HG02970 (cell line): Measurements from ENCODE around the gene SLC8A3.

ENCODE experiments used
- ATAC-seq: cut with Tn5 transposase; IDR thresholded peaks from one replicate; pipeline ENCODE4 v1.9.1; 2021; ENCODE audit warnings: mild to moderate bottlenecking, moderate library complexity, moderate number of reproducible peaks; ENCODE audit not compliant: unreplicated experiment, low FRiP score

The SLC8A3 gene

GRCh38 chr14:70123796-70124195, 65.0 kb downstream of the SLC8A3 start:
- no peak for ATAC-seq

GRCh38 chr14:70121521-70121920, 67.2 kb downstream of the SLC8A3 start:
- no peak for ATAC-seq

GRCh38 chr14:70118064-70118463, 70.7 kb downstream of the SLC8A3 start:
- no peak for ATAC-seq

- no peak for ATAC-seq
Observed at GRCh38 chr14:70116278-70116677, 72.5 kb downstream of the SLC8A3 start.

- no peak for ATAC-seq
Observed at GRCh38 chr14:70114621-70115156, 74.1 kb downstream of the SLC8A3 start.

- ATAC-seq, result no peak
Observed at GRCh38 chr14:70113211-70113610, 75.5 kb downstream of the SLC8A3 start.

GRCh38 chr14:70108419-70108818, 80.3 kb downstream of the SLC8A3 start:
- no peak for ATAC-seq

GRCh38 chr14:70107309-70107708, 81.4 kb downstream of the SLC8A3 start:
- ATAC-seq, result no peak

- no peak for ATAC-seq
Observed at GRCh38 chr14:70100071-70100470, 88.7 kb downstream of the SLC8A3 start.

GRCh38 chr14:70098250-70098809, 90.4 kb downstream of the SLC8A3 start:
- ATAC-seq, result no peak

GRCh38 chr14:70097576-70098249, 91.0 kb downstream of the SLC8A3 start:
- ATAC-seq, result no peak

- no peak for ATAC-seq
Observed at GRCh38 chr14:70096866-70097265, 91.9 kb downstream of the SLC8A3 start.

- ATAC-seq, result no peak
Observed at GRCh38 chr14:70094631-70095030, 94.1 kb downstream of the SLC8A3 start.

GRCh38 chr14:70094106-70094505, 94.6 kb downstream of the SLC8A3 start:
- ATAC-seq, result no peak

- no peak for ATAC-seq
Observed at GRCh38 chr14:70093156-70093555, 95.6 kb downstream of the SLC8A3 start.

- ATAC-seq, result no peak
Observed at GRCh38 chr14:70087380-70087697, 101.4 kb downstream of the SLC8A3 start.

GRCh38 chr14:70086685-70087379, 101.9 kb downstream of the SLC8A3 start:
- no peak for ATAC-seq

- no peak for ATAC-seq
Observed at GRCh38 chr14:70084226-70084625, 104.5 kb downstream of the SLC8A3 start.

- no peak for ATAC-seq
Observed at GRCh38 chr14:70082394-70082793, 106.4 kb downstream of the SLC8A3 start.

GRCh38 chr14:70080076-70080475, 108.7 kb downstream of the SLC8A3 start:
- no peak for ATAC-seq

- no peak for ATAC-seq
Observed at GRCh38 chr14:70078329-70078728, 110.4 kb downstream of the SLC8A3 start.

- no peak for ATAC-seq
Observed at GRCh38 chr14:70077720-70078119, 111.0 kb downstream of the SLC8A3 start.
